T47D (cell line): ENCODE results near the gene IFNG.

ENCODE experiments used
- DNase-seq, 2 experiments: peaks; one replicate each; pipeline versions ENCODE4 v3.0.0 to v3.0.0-alpha.2; 2011 to 2012; ENCODE audit warnings: low read depth in 1 of 2, low spot score in 1 of 2
- JUND ChIP-seq: IDR thresholded peaks from 2 replicates; pipeline ENCODE4 v1.6.1; 2012; ENCODE audit warnings: low read depth
- in situ Hi-C: cut with HindIII; loops from 2 replicates; pipeline ENCODE4 v1.10.0; 2016; ENCODE audit warnings: low sequenced_read_pairs, low pct_unique_long_range_greater_than_20kb

Gene IFNG

DNA sequence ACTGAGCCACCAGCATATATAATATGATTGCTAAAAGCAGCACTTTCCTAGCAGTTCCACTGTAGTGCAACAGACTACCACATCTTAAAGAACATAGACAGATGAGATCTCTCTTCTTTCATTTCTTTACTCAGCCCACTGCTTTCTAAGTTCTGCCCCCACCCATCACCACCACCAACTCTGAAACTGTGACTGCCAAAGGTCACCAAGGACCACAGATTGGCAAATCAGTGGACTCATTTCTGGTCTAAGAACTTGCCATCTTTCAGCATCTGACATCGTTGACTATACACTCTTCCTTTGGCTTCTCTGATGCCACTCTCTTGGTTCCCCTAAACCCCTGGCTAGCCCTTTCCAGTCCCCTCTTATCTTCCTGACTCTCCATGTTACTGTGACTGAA lies 38.4 kb downstream of the IFNG start:
- in situ Hi-C loops: no loop called here
- no peak for DNase-seq
- TF ChIP-seq JUND: no peak

DNA sequence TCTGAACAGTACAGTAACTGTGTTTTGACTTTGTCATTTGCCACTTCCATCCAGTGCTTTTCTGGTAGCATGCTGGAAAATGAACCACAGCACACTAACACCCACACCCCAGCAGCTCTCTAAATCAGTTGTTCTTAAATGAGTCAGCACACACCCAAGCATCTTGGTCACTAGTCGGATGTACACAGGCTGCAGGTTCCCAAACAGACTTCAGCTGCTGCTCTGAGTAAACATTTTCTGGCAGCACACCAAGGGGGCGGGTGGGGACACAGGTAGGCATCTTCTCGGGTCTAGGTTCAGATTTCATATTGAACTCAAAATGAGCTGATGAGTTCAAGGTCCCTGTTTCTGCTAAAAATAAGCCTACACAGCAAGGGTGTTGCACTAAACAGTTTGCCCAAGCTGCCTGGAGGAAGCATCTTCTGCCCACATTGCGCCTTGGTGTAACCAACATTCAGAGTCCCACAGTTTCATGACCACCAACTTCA lies 39.8 kb downstream of the IFNG start:
- DNase-seq: no peak
- in situ Hi-C loops: no loop called here
- no peak for TF ChIP-seq JUND

DNA sequence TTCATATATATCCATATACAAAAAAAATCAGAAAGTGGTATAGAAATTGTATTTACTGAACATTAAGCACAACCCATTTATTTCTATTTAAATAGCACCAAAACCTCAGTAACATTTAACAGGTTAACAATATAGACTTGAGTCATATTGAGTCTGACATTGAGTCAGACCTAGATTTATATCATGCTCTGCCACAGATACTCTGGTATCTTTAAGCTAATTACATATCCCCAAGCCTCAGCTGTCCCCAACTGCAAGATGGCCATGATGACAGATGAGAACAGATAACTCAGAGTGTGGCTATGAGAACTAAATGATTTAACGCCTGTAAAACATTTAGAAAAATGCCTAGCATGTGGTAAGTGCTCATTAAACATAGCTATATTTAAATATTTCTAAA lies 40.3 kb downstream of the IFNG start:
- TF ChIP-seq JUND: no peak

GRCh38 chr12:68118096-68118755 lies 41.3 kb downstream of the IFNG start:
- no peak for DNase-seq
- TF ChIP-seq JUND: no peak
- in situ Hi-C loops: no loop called here

More for the DNA sequence above, 40.3 kb downstream of the IFNG start:
- in situ Hi-C loops: no loop called here
- no peak for DNase-seq

- DNase-seq: no peak
- in situ Hi-C loops: no loop called here
- no peak for TF ChIP-seq JUND
Measured at GRCh38 chr12:68117661-68118060, 41.9 kb downstream of the IFNG start.

- TF ChIP-seq JUND: no peak
- DNase-seq: no peak
- in situ Hi-C loops: no loop called here
Measured at GRCh38 chr12:68115281-68115680, 44.3 kb downstream of the IFNG start.

DNA sequence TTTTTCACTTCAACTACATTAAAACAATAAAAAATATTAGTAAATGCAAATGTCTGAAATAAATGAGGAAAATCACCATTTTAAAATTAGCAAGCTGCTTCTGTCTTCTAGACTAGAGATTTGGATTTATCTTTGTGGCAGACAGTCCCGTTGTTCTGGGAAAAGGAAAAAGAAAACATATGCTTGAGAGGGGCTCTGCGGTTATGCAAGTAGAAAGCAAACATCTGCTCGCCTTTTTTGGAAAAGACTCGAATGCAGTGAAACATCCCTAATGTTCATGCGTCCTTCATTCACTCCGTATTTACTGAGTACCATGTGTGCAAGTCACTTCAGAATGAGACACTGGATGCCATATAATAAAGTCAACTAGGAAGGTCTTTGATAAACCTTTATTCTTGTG lies 44.9 kb downstream of the IFNG start:
- TF ChIP-seq JUND: no peak
- DNase-seq: no peak
- in situ Hi-C loops: no loop called here

- DNase-seq: no peak
- in situ Hi-C loops: no loop called here
Measured at GRCh38 chr12:68113644-68114043, 45.9 kb downstream of the IFNG start.

GRCh38 chr12:68111995-68112394 lies 47.5 kb downstream of the IFNG start:
- in situ Hi-C loops: no loop called here
- no peak for TF ChIP-seq JUND
- DNase-seq: no peak

More at GRCh38 chr12:68113644-68114043, 45.9 kb downstream of the IFNG start:
- no peak for TF ChIP-seq JUND

- no peak for DNase-seq
- no peak for TF ChIP-seq JUND
- in situ Hi-C loops: no loop called here
Measured at GRCh38 chr12:68109444-68110217, 49.9 kb downstream of the IFNG start.

DNA sequence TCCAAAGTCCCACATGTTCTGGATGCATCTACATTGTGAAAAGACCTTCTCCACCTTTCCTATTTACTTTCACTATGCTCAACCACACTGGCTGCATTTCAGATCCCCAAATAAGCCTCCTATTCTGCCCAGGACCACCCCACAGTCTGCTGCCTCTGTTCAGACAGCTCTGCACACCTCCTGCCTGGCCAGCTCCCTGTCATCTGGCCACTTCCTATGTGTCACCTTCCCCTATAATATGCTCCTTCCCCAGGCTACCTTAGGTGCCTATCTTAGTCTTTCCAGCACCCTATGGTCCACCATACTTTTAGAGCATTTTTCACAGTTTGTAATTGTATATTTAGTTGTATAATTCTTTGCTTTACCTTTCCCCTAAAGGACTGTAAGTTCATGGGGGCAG lies 50.5 kb downstream of the IFNG start:
- no peak for TF ChIP-seq JUND
- DNase-seq: no peak

DNA sequence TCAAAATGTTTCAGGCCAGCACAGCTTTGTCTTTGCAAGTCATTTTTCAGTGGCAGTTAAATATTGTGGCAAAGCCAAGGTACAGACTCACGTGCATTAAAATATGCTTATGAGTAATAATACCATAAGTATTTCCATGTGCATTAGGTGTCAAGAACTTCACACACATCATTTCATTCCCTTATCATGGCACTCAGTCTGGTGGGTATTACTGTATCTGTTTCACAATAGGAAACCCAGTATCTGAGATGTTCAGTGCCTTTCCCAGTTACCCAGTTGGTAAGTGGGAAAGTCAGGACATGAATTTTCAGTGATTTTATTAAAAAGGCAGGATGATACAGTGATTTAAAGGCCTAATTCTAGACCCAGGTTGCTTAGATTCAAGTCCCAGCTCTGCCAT lies 52.9 kb downstream of the IFNG start:
- in situ Hi-C loops: no loop called here
- TF ChIP-seq JUND: no peak
- DNase-seq: no peak

More for the DNA sequence above, 50.5 kb downstream of the IFNG start:
- in situ Hi-C loops: no loop called here

- no peak for TF ChIP-seq JUND
- DNase-seq: no peak
- in situ Hi-C loops: no loop called here
Measured at GRCh38 chr12:68106160-68106559, 53.4 kb downstream of the IFNG start.
